RKO (cell line): ENCODE measurements around the gene COP1.
"Not testable (repeated sequence)": the region's sequence is repeated elsewhere in the genome, so short reads cannot be mapped to it uniquely, and the experiment has no call there.

Experiments used
- DNase-seq: peaks from one replicate; pipeline ENCODE4 v3.0.0-alpha.2; 2016; ENCODE audit warnings: low spot score

Gene COP1

GRCh38 chr1:176033881-176034280, 173.2 kb downstream of the COP1 start:
- no peak for DNase-seq

- DNase-seq, result no peak
Measured at GRCh38 chr1:176033474-176033873, 173.6 kb downstream of the COP1 start.

- DNase-seq, result no peak
Measured at GRCh38 chr1:176032040-176032645, 174.9 kb downstream of the COP1 start.

GRCh38 chr1:176029609-176030008, 177.5 kb downstream of the COP1 start:
- no peak for DNase-seq

GRCh38 chr1:176029155-176029554, 177.9 kb downstream of the COP1 start:
- DNase-seq, result no peak

- DNase-seq, result not testable (repeated sequence)
Measured at GRCh38 chr1:176027934-176028333, 179.2 kb downstream of the COP1 start.

DNA sequence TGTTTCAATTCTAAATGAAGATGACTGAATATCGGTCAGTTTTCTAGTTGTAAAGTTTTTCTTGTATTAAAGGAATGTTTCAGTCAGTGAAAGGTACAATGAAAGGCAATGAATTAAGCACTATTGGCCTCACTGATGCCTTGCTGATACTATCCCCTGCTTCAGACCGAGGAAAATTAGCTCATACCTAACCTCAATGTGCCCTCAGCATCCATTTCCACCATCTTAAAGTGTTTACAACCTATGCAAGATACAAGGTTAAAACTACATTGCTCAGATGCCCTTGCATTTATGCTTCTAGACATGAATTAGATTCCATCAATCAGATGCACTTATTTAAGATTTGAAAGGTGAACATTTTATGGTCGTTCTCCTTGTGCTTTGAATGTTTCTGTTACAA, 184.5 kb downstream of the COP1 start:
- DNase-seq, result no peak

DNA sequence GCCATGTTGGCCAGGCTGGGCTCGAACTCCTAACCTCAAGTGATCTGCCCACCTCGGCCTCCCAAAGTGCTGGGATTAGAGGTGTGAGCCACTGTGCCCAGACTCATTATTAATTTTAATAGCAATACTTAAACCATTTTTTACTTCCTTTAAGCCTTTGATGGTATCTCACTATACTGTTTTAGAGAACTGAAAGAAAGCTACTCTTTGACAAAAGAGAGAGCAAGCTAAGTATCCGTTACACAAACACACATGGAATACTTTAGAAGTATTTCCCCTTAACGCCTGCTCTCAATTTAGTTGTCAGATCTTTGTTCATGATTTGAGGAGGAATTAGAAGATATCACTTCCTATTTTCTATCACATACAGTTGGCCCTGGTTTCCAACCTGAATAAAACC, 189.4 kb downstream of the COP1 start:
- no peak for DNase-seq

GRCh38 chr1:176009951-176010350, 197.1 kb downstream of the COP1 start:
- DNase-seq, result no peak

GRCh38 chr1:176007756-176008389, 199.2 kb downstream of the COP1 start:
- DNase-seq, result not testable (repeated sequence)

GRCh38 chr1:175994660-175995059, 212.4 kb downstream of the COP1 start:
- DNase-seq, result not testable (repeated sequence)

DNA sequence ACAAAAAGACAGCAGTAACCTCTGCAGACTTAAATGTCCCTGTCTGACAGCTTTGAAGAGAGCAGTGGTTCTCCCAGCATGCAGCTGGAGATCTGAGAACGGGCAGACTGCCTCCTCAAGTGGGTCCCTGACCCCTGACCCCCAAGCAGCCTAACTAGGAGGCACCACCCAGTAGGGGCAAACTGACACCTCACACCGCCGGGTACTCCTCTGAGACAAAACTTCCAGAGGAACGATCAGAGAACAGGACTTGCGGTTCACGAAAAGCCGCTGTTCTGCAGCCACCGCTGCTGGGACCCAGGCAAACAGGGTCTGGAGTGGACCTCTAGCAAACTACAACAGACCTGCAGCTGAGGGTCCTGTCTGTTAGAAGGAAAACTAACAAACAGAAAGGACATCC, 214.3 kb downstream of the COP1 start:
- not testable (repeated sequence) for DNase-seq

- not testable (repeated sequence) for DNase-seq
Measured at GRCh38 chr1:175992202-175992601, 214.9 kb downstream of the COP1 start.

DNA sequence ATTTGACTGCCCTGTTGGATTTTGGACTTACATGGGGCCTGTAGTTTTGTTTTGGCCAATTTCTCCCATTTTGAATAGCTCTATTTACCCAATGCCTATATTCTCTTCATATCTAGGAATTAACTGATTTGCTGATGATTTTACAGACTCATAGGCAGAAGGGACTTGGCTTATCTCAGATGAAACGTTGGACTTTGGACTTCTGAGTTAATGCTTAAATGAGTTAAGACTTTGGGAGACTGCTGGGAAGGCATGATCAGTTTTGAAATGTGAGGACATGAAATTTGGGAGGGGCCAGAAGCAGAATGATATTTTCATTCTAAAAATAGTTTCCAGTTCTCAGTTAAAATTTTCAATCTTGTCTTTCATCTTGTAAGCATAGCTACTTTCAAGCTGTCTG, 222.3 kb downstream of the COP1 start:
- no peak for DNase-seq

DNA sequence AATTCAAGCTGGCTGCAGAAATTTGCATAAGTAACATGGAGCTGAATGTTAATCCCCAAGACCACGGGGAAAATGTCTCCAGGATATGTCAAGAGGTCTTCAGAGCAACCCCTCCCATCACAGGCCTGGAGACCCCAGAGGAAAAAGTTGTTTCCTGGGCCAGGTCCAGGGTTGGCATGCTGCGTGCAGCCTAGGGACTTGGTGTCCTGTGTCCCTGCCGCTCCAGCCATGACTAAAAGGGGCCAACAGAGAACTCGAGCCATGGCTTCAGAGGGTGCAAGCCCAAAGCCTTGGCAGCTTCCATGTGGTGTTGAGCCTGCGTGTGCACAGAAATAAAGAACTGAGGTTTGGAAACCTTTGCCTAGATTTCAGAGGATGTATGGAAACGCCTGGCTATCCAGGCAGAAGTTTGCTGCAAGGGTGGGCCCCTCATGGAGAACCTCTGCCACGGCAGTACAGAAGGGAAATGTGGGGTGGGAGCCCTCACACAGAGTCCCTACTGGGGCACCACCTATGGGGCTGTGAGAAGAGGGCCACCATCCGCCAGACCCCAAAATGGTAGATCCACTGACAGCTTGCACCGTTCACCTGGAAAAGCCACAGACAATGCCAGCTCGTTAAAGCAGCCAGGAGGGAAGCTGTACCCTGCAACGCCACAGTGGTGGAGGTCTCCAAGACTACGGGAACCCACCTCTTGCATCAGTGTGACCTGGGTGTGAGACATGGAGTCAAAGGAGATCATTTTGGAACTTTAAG, 222.9 kb downstream of the COP1 start:
- no peak for DNase-seq

DNA sequence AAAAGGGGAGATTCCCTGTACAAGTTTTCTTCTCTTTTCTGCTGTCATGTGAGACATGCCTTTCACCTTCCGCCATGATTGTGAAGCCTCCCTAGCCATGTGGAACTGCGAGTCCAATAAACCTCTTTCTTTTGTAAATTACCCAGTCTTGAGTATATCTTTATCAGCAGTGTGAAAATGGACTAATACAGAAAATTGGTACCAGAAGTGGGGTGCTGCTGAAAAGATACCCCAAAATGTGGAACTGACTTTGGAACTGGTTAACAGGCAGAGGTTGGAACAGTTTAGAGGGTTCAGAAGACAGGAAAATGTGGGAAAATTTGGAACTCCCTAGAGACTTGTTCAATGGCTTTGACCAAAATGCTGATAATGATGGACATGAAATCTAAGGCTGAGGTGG, 223.7 kb downstream of the COP1 start:
- not testable (repeated sequence) for DNase-seq

GRCh38 chr1:175981128-175981527, 226.0 kb downstream of the COP1 start:
- no peak for DNase-seq

DNA sequence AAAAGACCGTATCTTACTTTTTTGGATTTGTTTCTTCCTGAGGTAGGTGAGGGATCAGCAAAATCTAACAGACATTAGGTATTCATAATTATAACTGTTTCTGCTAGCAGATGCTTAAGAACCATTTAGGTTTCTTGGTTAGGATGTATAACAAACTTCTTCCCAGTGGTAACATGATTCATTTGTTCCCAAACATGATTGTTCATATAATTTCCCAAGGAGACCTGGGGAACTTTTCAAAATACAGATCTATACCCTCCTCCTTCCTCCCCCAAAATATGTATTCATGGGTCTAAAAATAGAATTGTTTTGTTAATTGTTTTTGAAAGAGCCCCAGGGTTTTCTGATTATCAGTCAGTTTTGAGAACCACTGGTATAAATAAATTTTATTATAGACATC, 228.2 kb downstream of the COP1 start:
- no peak for DNase-seq

- DNase-seq, result no peak
Measured at GRCh38 chr1:175978476-175978875, 228.6 kb downstream of the COP1 start.

- DNase-seq, result no peak
Measured at GRCh38 chr1:175976865-175977642, 230.0 kb downstream of the COP1 start.

GRCh38 chr1:175969231-175969630, 237.9 kb downstream of the COP1 start:
- no peak for DNase-seq

- no peak for DNase-seq
Measured at GRCh38 chr1:175968486-175969172, 238.5 kb downstream of the COP1 start.
